GM12878 (cell line): ENCODE measurements around the gene MLXIP. TPM values are rescaled to one million over a fixed set of nuclear protein-coding genes. Genes with fewer than 3 reads are reported as not detected.

Source experiments
- ATAC-seq: fragments of 200-7000 bp; cut with Tn5 transposase; 3 replicates; pipeline ENCODE4 v1.9.1; 2020; ENCODE audit warnings: mild to moderate bottlenecking, moderate library complexity
- BruUV-seq: library from RNA; stranded (reverse); fragments of 400-500 nt; replicated peaks from 2 replicates; lab custom pipeline; 2021; lab: Mats Ljungman, UMichigan
- CTCF ChIA-PET: fragments of 300-600 bp; sonication (Branson Sonifier 250); formaldehyde crosslinking; extraction: SDS; loops from one replicate; lab custom pipeline; 2021; ENCODE audit warnings: inconsistent platforms; lab: Yijun Ruan, JAX
- POLR2A ChIA-PET: fragments of 350-600 bp; formaldehyde crosslinking; extraction: SDS; loops from one replicate; lab custom pipeline; 2021; ENCODE audit warnings: inconsistent platforms; lab: Charles Lee
- RAD21 ChIA-PET: fragments of 300-600 bp; sonication (Branson Sonifier 250); formaldehyde crosslinking; loops from one replicate; lab custom pipeline; 2023; ENCODE audit warnings: antibody characterized with exemption; ENCODE audit not compliant: unreplicated experiment; lab: Charles Lee
- SMC1A ChIA-PET: fragments of 300-600 bp; sonication (Branson Sonifier 250); formaldehyde crosslinking; loops from one replicate; lab custom pipeline; 2023; ENCODE audit not compliant: unreplicated experiment, uncharacterized antibody; lab: Charles Lee
- DNase-seq: peaks from one replicate; pipeline ENCODE4 v3.0.0-alpha.2; 2011; ENCODE audit warnings: low read depth, low spot score
- FAIRE-seq: peaks from 3 replicates; lab custom pipeline; 2011; peaks lifted over from hg19 to GRCh38; lab: Jason Lieb, UNC
- H2AFZ ChIP-seq: 2 replicates; pipeline ENCODE4 v1.6.0; 2011; ENCODE audit warnings: low read depth, low read length, control low read depth; ENCODE audit not compliant: control insufficient read depth
- H3K27ac ChIP-seq: 2 replicates; pipeline ENCODE4 v1.5.1; 2011; ENCODE audit warnings: control low read depth; ENCODE audit not compliant: control insufficient read depth, insufficient read depth
- H3K27me3 ChIP-seq, 2 experiments: replicated peaks in 1 of 2; 2 replicates each; pipeline versions ENCODE4 v1.6.0 to v1.6.1; 2011; ENCODE audit warnings: low read length in 1 of 2; ENCODE audit not compliant: control insufficient read depth in 2 of 2, insufficient read depth in 2 of 2
- H3K36me3 ChIP-seq, 2 experiments: 2 replicates each; pipeline ENCODE4 v1.5.1; 2011; ENCODE audit warnings: low read length in 1 of 2; ENCODE audit not compliant: control insufficient read depth in 2 of 2, insufficient read depth in 2 of 2
- H3K4me1 ChIP-seq: 2 replicates; pipeline ENCODE4 v1.6.1; 2011; ENCODE audit warnings: mild to moderate bottlenecking, low read length, moderate library complexity, mixed read lengths; ENCODE audit not compliant: control insufficient read depth, insufficient read depth
- H3K4me2 ChIP-seq: 2 replicates; pipeline ENCODE4 v1.6.0; 2011; ENCODE audit warnings: control low read depth; ENCODE audit not compliant: control insufficient read depth, insufficient read depth
- H3K4me3 ChIP-seq: fragments of 200-600 bp; sonication (generic); 2 replicates; pipeline ENCODE4 v1.5.1; 2016
- H3K79me2 ChIP-seq: 2 replicates; pipeline ENCODE4 v1.6.0; 2011; ENCODE audit warnings: low read length; ENCODE audit not compliant: control insufficient read depth, insufficient read depth
- H3K9ac ChIP-seq: 2 replicates; pipeline ENCODE4 v1.8.0; 2011; ENCODE audit warnings: low read length, control low read depth, mixed read lengths; ENCODE audit not compliant: control insufficient read depth, insufficient read depth
- H3K9me3 ChIP-seq: replicated peaks from 3 replicates; pipeline ENCODE4 v1.5.1; 2011; ENCODE audit warnings: mild to moderate bottlenecking, low read length; ENCODE audit not compliant: control insufficient read depth, insufficient read depth
- H4K20me1 ChIP-seq: 2 replicates; pipeline ENCODE4 v1.6.0; 2011; ENCODE audit not compliant: control insufficient read depth, insufficient read depth
- CBFB ChIP-seq: IDR thresholded peaks from 2 replicates; pipeline ENCODE4 v1.6.1; 2016; ENCODE audit warnings: antibody characterized with exemption, low read depth
- HSF1 ChIP-seq: fragments of 150-350 bp; IDR thresholded peaks from 2 replicates; pipeline ENCODE4 v1.6.1; 2014; ENCODE audit warnings: mild to moderate bottlenecking, low read depth, low read length
- JUND ChIP-seq: IDR thresholded peaks from 2 replicates; pipeline ENCODE4 v1.6.1; 2012; ENCODE audit warnings: low read depth, mild to moderate bottlenecking, low read length, improper control_type of control experiment, moderate library complexity
- NR2F1 ChIP-seq: fragments of 450-650 bp; conservative IDR thresholded peaks from 2 replicates; pipeline ENCODE4 v1.6.1; 2017; ENCODE audit warnings: mild to moderate bottlenecking
- WGBS: methylation state at CpG from one replicate; pipeline ENCODE4 v1.1.6; 2016; ENCODE audit warnings: low lambda C conversion rate; ENCODE audit not compliant: insufficient replicate concordance, insufficient coverage; ENCODE audit errors: missing lambda C conversion rate; 5-methylcytosine and 5-hydroxymethylcytosine counted together
- in situ Hi-C: fragments of 300-500 bp; cut with MboI; formaldehyde crosslinking; loops from 9 replicates; pipeline ENCODE4 v1.14.3; 2018; ENCODE audit warnings: mixed read lengths
- intact Hi-C: fragments of 100-400 bp; cut with micrococcal nuclease; formaldehyde crosslinking; loops from one replicate; pipeline ENCODE4 v1.14.2; 2022; ENCODE audit not compliant: unreplicated experiment
- polyA plus RNA-seq, 11 experiments: library from polyadenylated mRNA; depleted of rRNA in 4 of 11; unstranded in 6 of 11; stranded (reverse) in 5 of 11; fragments of >200 nt; fragmentation: Nextera tagmentation in 4 of 11; fragmentation: Illumina TruSeq in 1 of 11; extraction: Ambion mirVana in 4 of 11; extraction: Trizol in 1 of 11; gene quantifications; 1 replicate in 1 of 11; 2 replicates in 10 of 11; pipeline versions ENCODE4 v1.2.1 to v1.2.3, GENCODE V29; 2011 to 2016; ENCODE audit warnings: inconsistent platforms in 2 of 11, missing spikeins in 2 of 11, low read depth in 1 of 11
- total RNA-seq, 4 experiments: library from RNA; depleted of rRNA in 3 of 4; stranded (reverse); fragments of >200 nt in 3 of 4; fragmentation: Illumina TruSeq in 1 of 4; extraction: Trizol in 1 of 4; gene quantifications; 2 replicates each; pipeline versions ENCODE4 v1.2.1 to v1.2.3, GENCODE V29; 2013 to 2021

The MLXIP gene
- total and polyA plus RNA-seq, 10 of the 15 experiments (the other 5 are each of a cell fraction or from before 2014, with no cell fraction given) = 1.1 to 23.7 (median 7.0) TPM

DNA sequence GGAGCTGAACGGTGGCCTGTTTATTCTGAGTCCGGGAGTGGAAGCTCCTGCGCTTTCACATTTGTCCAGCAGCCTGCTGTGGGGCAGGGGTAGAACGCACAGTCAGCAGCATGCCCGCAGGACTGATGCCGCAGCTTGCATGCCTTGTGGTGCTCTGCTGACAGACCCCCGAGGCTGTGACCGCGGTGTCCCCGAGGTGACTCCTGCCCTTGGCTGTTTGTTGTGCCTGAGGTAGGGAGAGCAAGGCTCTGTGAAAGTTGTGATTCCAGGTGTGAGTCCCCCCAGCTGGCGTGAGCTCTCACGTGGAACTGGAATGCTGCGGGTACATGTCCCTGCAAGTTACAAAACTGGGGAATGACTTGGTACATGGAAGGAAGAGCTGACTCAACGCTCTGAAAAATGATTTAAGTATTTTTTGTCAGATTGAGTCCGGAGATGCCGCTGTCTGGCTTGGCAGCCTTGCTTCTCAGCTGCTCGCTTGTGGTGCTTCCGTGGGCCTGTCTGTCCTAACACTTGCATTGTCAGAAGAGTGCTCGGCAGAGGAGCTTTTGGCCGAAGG lies 18.1 kb downstream of the MLXIP start:
- BruUV-seq = no TSS peak

GRCh38 chr12:122097584-122097926 lies 19.0 kb downstream of the MLXIP start:
- Histone ChIP-seq H2AFZ (no peak overlapping the region), H3K4me1 (peaks cover 8% of the 10 kb centered on the region), H3K36me3 (no peaks in the 10 kb centered on the region; a peak in 1 of 4 replicates), H3K9me3 (no peaks in the 10 kb centered on the region; the same call in 2 of the 3 replicates), H3K27me3 (no peaks in the 10 kb centered on the region), H3K4me3 (no peak overlapping the region), H3K79me2 (no peaks in the 10 kb centered on the region; the same call in 1 of the 2 replicates), H3K27ac (no peak overlapping the region), H3K4me2 (no peak overlapping the region), H3K9ac (no peak overlapping the region), H4K20me1 (no peaks in the 10 kb centered on the region)
- RAD21 ChIA-PET = interaction anchor here (0.6 kb wide), 1 partner anchor 9 kb away, joined by 4 read pairs; no protein-coding TSS in a partner anchor
- FAIRE-seq (no peak), ATAC-seq (no peak), DNase-seq (no peak)
- CTCF ChIA-PET = interaction anchor here (1.2 to 2.2 kb wide), 3 partner anchors 9 to 43 kb away, joined by 4 to 8 read pairs (median 6); no protein-coding TSS in a partner anchor
- intact Hi-C loops = no loop called here
- TF ChIP-seq NR2F1 (no peak), HSF1 (no peak)
- BruUV-seq = no TSS peak
- 69% methylated on average over 2 of the region's 2 CpGs for WGBS
- in situ Hi-C loops = no loop called here
- POLR2A ChIA-PET = interaction anchor here (0.6 kb wide), 2 partner anchors 29 to 441 kb away, joined by 4 to 5 read pairs; no protein-coding TSS in a partner anchor
- SMC1A ChIA-PET = interaction anchor here (0.7 kb wide), 1 partner anchor 16 kb away, joined by 3 read pairs; no protein-coding TSS in a partner anchor

More for the DNA sequence above, 18.1 kb downstream of the MLXIP start:
- Histone ChIP-seq H3K27ac (no peak overlapping the region), H3K27me3 (no peaks in the 10 kb centered on the region), H3K79me2 (no peaks in the 10 kb centered on the region; the same call in 1 of the 2 replicates), H3K4me3 (no peak overlapping the region), H3K4me2 (no peak overlapping the region), H3K9ac (no peak overlapping the region), H2AFZ (no peak overlapping the region), H3K36me3 (no peaks in the 10 kb centered on the region; a peak in 1 of 4 replicates), H4K20me1 (no peaks in the 10 kb centered on the region), H3K9me3 (no peaks in the 10 kb centered on the region; the same call in 2 of the 3 replicates), H3K4me1 (peaks cover 8% of the 10 kb centered on the region)
- no peak for ATAC-seq
- WGBS = 86% methylated on average over 20 of the region's 20 CpGs
- ChIA-PET SMC1A (interaction anchor here (0.5 kb wide), 1 partner anchor 117 kb away, joined by 3 read pairs; no protein-coding TSS in a partner anchor), CTCF (interaction anchor here (1.2 to 2.2 kb wide), 4 partner anchors 8 to 43 kb away, joined by 4 to 8 read pairs (median 5); no protein-coding TSS in a partner anchor), RAD21 (no interaction called here), POLR2A (no interaction called here)
- DNase-seq = no peak
- no peak for TF ChIP-seq CBFB
- TF ChIP-seq JUND = no peak
- FAIRE-seq = no peak
- in situ Hi-C loops = no loop called here
- intact Hi-C loops = no loop called here
